GM19324 (cell line): ENCODE results near the gene TOP3A.
A peak's percentile ranks its signal among the peaks of the same experiment; 100 is the strongest.
"Not testable (repeated sequence)": the region's sequence is repeated elsewhere in the genome, so short reads cannot be mapped to it uniquely, and the experiment has no call there.

Experiments
- ATAC-seq: cut with Tn5 transposase; IDR thresholded peaks from one replicate; pipeline ENCODE4 v1.9.1; 2021; ENCODE audit warnings: mild to moderate bottlenecking, moderate library complexity; ENCODE audit not compliant: unreplicated experiment, low FRiP score

TOP3A gene

DNA sequence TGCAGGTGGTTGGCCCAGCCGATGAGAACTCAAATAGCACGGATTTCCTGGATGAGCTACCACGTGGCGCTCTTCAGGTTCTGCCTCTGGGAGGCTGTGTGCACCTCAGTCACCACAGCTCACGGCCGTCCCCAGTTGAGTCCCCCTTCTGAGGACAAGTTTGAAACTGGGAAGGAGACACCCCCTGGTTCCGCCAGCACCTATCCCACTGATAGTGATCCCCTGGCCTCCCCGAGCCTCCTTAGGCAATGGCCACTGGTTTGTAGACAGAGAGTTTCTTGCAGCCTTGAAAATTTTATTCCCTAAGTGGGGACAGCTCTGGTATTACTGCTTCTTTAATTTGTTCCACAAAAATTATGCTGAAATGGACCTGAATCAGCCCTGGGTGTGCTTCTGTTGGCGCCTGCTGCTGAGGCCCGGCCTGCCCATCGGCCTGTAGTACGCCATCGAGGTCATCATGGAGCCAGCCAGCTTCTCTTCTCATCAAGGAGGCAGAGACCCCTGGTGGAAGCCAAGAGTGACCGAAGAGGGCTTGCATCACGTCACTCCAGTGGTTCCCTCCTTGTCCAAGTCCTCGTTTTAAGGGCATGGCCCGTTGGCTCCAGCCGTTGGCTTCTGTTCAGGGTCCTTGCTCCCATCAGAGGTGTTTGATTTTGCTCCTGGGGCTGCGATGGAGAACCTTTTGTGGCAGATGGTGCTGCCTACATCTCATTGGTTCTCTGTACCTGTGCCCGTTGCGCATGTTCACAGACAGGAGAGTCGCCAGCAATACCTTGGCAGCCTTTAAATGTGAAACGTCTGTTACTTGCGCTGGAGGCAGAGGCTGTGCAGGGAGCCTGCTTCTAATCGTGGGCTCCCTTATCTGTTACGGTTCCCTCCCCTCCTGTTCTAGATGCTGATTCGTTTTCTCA, 9.6 kb upstream of the TOP3A start:
- no peak for ATAC-seq

DNA sequence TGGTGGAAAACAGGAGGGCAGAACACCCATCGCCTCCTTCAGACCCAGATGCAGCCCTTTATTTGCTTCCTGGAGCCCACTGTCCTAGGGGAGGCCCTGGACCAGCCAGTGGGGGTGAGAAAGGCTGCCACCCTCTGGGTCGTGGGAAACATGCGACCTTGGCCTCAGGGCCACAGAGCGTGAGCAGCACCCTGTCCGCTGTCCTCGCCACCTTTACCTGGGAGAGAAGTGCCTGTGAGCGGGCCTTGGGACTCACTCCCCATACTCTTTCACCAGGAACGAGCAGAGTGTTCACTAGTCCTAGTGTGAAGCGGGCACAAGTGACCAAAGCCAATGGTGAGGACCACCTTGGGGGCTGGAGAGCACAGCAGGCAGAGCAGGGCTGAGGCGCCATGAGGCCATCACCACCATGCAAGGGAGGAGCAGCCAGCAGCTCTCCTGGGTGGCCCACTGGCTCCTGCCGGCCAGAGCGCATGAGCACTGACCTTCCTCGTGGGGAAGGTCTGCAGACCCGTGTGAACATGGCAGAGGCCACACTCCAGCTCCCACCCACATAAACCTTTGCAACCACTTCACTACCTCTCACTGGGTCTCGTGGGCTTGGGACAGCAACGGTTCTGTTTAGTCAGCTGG, 8.8 kb upstream of the TOP3A start:
- no peak for ATAC-seq

DNA sequence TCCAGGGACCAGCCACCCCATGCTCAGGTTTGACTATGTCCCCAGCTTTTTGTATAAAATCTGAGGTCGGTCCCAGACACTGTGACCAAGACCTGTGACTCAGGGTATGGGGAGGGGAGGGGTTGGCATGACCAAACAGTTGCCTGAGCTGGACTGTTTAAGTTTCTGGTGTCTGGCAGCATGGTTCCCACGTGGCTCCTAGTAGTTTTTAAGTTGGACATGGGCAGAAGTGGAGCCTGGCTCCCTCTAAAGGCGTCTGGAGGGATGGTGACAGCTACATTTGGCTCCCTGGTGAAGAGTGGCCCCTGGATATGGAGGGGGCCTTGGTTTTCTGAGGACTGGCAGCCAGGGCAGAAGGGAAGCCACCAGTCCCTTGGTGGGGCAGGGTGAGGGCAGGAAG, 8.2 kb upstream of the TOP3A start:
- no peak for ATAC-seq

DNA sequence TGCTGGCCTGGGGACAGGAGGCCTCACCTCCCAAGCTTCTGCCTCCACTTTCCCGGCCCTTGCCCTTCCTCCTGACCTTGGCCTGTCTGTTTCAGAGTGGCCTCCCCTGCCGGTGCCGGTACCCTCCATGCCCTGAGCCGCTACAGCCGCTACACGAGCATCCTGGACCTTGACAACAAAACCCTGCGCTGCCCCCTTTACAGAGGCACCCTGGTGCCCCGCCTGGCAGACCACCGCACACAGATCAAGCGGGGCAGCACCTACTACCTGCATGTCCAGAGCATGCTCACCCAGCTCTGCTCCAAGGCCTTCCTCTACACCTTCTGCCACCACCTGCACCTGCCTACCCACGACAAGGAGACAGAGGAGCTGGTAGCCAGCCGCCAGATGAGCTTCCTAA, 7.7 kb upstream of the TOP3A start:
- no peak for ATAC-seq

DNA sequence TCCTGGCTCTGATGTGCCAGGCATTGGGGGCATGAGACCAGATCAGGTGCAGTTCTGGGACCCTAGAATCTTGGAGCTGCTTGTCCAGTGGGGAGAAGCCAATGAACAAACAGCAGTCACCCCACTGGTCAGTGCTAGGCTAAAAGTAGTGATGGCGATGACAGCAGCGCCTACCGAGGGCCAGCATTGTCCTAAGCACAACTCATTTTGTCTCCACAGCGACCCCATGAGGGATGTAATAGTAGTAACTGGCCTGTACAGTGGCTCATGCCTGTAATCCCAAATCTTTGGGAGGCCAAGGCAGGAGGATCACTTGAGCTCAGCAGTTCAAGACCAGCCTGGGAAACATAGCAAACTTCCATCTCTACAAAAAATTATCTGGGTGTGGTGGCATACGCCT, 6.5 kb upstream of the TOP3A start:
- ATAC-seq: no peak

DNA sequence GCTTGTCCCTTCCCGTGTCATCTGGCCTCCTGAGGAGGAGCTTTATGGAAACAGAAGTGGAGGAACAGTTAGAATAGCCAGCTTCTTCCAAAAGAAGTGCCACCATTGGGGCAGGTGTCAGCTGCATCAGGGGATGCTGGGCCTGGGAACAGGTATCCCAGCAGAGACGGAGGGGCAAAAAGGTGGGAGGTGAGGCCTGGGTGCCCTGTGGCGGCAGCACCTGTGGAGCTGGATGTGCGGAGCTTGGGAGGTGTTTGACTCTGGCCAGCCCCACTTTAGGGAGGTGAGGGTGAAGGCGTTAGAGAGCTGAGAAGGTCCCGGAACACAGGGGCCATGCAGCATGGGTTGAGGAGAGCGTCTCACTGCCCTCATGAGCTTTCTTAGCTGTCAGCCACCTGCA, 5.5 kb upstream of the TOP3A start:
- ATAC-seq: no peak

DNA sequence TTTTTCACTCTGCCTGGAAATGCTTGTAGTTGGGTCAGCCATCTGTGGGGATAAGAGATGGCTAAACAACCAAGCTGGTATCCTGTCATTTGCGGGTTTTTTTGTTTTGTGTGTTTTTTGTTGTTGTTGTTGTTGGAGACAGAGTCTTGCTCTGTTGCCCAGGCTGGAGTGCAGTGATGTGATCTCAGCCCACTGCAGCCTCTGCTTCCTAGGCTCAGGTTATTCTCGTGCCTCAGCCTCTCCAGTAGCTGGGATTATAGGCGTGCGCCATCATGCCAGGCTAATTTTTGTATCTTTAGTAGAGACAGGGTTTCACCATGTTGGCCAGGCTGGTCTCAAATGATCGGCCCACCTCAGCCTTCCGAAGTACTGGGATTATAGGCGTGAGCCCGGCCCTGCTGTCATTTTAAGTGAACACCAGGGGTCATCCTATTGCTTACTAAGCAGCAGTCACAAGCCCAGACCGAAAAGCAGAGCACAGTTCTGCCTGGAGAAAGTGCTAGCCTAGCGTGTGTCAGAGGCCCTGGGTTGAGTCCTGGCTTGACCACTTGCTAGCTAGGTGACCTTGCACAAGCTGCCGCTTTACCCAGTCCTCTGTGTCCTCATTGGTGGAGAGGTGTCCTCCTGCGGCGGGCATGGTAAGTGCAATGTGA, 4.9 kb upstream of the TOP3A start:
- no peak for ATAC-seq

DNA sequence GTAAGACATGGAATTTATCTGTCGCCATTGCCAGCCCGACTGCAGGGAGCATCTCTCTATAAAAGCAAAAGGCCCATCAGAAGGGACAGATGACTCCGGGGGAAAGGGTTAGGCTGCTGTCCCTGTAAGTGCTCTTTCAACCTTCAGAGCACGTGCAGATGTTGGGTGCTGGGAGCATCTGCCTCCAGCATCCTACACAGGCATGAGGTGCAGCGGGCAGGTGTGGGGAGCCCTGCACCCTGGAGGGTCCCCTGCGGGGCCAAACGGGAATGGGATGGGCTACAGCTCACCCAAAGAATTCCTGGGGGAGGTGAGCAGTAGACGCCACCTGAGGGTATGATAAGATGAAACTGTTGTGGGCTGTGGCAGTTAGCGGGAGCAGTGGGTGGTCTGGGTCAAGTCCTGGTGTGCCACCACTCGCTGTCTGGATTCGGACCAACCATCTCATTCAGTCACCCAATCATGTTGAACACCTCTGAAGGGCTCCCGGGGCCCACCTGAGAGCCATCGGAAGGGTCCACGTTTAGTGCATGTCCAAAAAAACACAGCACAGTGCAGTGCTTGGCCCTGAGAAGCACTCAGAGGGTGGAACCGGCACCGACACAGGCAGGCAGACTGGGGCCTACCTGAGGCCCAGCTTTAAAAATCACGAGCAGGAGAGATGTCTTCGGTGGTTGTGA, 4.1 kb upstream of the TOP3A start:
- ATAC-seq: no peak

DNA sequence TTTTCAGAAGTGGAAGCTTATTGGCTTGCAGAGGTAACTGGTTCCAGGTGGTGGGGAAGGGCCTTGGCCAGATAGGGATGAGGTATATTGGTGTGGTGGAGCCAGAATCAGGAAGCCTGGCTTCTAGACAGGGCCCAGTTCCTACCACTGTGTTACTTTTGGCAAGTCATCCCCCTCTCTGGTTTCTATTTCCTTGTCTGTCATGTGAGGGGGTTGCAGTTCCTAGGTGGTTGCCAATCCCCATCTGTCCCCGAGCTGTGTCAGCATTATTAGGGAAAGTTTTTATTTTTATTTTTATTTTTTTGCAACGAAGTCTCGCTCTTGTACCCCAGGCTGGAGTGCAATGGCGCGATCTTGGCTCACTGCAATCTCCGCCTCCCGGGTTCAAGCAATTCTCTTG, 3.3 kb upstream of the TOP3A start:
- no peak for ATAC-seq

DNA sequence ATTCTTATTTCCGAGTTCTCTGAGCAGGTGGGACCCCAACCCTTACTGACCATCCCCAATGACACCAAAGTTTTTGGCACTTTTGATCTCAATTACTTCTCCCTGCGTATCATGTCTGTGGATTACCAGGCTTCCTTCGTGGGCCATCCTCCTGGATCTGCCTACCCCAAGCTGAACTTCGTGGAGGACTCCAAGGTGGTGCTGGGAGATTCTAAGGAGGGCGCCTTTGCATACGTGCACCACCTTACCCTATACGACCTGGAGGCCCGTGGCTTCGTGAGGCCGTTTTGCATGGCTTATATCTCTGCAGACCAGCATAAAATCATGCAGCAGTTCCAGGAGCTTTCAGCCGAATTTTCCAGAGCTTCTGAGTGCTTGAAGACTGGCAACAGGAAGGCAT, 1.2 kb upstream of the TOP3A start:
- ATAC-seq: no peak

DNA sequence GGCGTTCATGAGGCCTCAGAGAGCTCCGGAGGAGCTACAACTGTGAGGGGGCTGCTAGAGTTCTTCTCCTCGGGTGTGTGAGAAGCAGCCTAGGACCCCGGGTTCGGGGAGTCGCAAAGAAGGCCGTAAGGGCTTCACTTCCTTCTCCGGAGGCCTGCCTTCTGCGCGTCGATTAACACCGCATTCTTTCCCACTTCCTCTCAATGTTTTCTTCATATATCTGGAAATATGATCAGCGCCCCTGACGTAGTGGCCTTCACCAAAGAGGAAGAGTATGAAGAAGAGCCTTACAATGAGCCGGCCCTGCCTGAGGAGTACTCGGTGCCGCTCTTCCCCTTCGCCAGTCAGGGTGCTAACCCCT, 748 bp upstream of the TOP3A start:
- no peak for ATAC-seq

DNA sequence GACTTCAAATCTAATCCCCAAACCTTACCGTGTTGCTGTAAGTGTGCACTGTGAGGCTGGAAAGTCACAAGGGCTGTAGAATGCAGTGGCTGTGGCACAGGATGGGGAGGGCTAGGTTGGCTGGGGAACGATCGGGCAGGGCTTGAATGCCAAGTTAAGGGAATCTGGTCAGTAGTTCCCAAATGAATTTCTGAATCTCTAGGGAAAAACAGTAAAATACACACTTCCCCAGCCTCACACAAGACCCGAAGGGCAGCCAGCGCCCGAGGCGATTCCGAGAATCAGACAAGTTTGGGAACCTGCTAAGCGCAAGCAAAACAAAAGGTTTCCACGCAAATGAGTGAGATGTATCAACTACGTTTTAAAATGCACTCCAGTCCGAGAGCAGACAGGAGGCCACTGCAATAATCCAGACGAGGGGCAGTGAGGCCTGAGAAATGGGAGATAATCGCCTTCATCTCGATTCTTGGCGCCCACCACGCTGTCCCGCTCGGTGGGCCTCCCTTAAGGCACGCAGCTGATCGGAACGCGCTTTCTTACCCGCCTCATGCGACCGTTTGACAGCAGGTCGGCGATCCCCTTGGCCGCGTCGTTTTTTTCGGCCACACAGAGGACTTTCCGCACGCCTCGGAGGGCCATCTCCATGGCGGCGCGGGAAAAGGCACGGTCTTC, 599 bp downstream of the TOP3A start:
- ATAC-seq: peak; percentile 9

DNA sequence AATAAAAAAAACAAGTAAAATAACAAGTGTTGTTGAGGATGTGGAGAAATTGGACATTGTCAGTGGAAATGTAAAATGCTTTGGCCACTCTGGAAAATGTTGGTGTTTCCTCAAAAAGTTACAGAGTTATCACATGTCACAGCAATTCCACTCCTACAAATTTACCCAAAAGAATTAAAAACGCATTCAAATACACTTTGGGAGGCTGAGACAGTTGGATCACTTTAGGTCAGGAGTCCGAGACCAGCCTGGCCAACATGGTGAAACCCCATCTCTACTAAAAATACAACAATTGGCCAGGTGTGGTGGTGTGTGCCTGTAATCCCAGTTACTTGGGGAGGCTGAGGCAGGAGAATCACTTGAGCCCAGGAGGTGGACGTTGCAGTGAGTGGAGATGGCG, 5.6 kb downstream of the TOP3A start:
- no peak for ATAC-seq

DNA sequence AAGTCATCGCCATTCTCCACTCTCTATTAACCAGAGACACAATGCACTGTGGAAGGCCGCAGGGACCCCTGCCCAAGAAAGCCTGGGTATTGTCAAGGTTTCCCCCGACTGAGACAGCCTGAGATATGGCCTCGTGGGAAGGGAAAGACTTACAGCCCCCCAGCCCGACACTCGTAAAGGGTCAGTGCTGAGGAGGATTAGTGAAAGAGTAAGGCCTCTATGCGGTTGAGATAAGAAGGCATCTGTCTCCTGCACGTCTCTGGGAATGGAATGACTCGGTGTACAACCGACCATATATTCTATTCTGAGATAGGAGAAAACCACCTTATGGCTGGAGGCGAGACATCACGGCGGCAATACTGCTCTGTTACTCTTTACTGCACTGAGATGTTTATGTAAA, 11.6 kb downstream of the TOP3A start:
- not testable (repeated sequence) for ATAC-seq

DNA sequence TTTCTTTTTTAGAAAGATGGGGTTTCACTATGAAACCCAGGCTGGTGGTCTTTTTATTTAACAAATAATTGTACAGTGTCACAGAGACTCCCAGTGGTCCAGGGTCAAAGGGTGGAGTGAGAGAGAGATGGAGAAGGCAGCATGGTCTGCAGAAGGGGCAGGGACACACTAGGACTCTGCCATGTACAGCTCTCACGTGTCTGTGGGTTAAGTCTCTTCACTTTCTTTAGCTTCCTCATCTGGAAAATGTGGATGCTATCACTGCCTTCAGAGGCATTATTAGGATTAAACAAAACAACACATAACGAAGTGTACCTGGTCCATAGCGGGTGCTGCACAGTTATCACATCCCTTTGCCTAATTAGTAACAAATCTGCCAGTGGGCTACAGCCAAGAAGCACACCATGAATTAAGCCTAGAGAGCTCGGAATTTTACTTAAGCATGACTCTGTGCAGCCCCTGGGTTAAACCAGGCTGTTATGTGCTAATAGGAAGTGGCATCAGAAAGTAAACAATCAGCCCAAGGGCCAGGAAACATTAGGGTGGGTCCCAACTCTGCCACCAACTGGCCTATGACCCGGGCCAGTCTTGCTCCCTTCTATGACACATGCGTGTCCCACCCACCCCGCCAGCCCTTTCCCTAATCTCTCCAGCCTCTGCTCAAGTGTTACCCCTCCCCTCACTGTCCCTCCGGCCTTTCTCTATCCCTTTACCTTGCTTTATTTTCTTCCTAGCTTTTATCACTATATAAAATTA, 13.9 kb downstream of the TOP3A start:
- no peak for ATAC-seq

DNA sequence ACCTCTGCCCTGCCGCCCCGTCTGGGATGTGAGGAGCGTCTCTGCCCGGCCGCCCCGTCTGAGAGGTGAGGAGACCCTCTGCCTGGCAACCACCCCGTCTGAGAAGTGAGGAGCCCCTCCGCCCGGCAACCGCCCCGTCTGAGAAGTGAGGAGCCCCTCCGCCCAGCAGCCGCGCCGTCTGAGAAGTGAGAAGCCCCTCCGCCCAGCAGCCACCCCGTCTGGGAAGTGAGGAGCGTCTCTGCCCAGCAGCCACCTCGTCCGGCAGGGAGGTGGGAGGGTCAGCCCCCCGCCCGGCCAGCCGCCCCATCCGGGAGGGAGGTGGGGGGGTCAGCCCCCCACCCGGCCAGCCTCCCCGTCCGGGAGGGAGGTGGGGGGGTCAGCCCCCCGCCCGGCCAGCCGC, 16.7 kb downstream of the TOP3A start:
- not testable (repeated sequence) for ATAC-seq

DNA sequence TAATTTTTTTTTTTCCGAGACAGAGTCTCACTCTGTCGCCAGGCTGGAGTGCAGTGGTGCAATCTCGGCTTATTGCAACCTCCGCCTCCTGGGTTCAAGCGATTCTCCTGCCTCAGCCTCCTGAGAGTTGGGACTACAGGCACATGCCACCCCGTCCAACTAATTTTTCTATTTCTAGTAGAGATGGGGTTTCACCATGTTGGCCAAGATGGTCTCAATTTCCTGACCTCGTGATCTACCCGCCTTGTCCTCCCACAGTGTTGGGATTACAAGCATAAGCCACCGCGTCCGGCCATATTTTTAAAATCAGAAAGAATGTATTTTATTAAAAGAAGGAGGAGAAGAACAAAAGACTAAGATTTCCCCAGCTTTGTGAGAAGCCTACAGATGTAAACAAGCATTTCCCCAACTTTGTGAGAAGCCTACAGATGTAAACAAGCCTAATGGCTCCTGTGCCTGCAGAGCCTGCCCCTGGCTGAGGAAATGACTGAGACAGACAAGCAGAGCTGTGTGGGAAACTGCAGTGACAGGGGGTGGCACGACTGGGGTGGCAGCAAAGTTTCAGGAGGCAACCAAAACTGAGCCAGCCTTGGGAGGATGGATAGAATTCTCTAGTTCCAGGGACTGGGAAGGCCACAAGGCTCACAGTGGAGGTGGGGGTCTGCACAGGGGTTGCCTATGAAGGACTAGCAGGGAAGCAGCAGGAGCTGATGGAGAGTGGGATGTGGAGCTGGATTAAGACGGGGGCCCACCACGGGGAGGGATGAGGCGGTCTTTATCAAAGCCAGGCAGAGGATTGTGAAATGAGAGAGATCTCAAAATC, 22.9 kb downstream of the TOP3A start:
- ATAC-seq: no peak

DNA sequence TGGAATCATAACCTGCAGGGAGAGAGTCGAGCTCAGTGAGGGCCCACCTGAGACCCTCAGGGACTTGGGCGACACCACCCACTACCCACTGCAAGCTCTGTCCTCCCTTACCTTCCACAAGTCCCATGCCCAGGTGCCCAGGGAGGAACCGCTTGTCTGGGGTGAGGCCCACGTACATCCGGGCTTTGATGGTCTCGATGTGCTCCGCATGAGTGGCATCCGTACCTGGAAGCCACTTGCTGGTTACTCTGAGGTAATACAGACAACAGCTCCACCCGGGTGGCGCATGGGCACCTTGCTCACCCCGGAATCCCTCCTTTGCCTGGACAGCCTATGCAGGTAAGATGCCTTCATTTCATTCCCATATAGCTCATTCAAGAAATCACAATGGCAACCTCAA, 29.5 kb downstream of the TOP3A start:
- ATAC-seq: no peak

DNA sequence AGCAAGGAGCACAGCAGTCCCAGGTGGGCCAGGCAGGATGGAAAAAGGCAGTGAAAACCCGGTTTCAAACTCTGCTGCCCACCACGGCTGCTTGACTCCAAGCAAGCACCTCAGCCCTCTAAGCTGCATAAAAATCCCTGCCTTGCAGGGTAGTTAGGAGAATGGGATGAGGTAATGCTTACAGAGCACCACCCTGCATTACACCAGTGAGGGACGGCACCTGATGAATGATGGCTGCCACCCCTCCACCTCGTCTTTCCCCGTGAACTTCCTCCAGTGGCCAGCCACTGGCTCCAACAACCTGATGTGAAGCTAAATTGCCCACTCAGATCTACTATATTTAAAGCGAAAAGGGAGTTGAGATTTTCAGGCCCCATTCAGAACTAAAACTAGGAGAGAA, 33.0 kb downstream of the TOP3A start:
- ATAC-seq: no peak
